ENCODE results near the gene FAM114A1.
"Not testable (repeated sequence)": the region's sequence is repeated elsewhere in the genome, so short reads cannot be mapped to it uniquely, and the experiment has no call there.

GRCh38 chr4:38988353-38988752 is 120.7 kb downstream of the FAM114A1 start:
- not testable (repeated sequence) for TF ChIP-seq CTCF (IDR thresholded peaks at IDR 0.05); SMC3 (IDR thresholded peaks at IDR 0.05); RNF2 (IDR thresholded peaks at IDR 0.05; ENCODE audit: borderline replicate concordance, low read depth); REST (IDR thresholded peaks at IDR 0.05); EP300 (IDR thresholded peaks at IDR 0.05); MYC (IDR thresholded peaks at IDR 0.05; ENCODE audit: borderline replicate concordance, low read length); MAX (IDR thresholded peaks at IDR 0.05)
